ENCODE measurements around the gene TXNDC9. TPM values are rescaled to one million over a fixed set of nuclear protein-coding genes. Genes with fewer than 3 reads are reported as not detected.
A peak's percentile ranks its signal among the peaks of the same experiment; 100 is the strongest.
"Not testable (repeated sequence)": the region's sequence is repeated elsewhere in the genome, so short reads cannot be mapped to it uniquely, and the experiment has no call there.

The TXNDC9 gene
- total and polyA plus RNA-seq, 9 donors = 20.7 to 31.4 (median 24.7) TPM

- Histone ChIP-seq H3K4me3 (ENCODE audit: low read length) (peak within 1 kb of the TSS; percentile 89), H3K27ac (ENCODE audit: low read length) (peak within 1 kb of the TSS; percentile 98), H3K36me3 (ENCODE audit: control insufficient read depth, insufficient read depth, low read length) (peaks cover 3% of the 10 kb centered on the region), H3K9me3 (replicated peaks; ENCODE audit: control insufficient read depth, low read depth, low read length) (no peaks in the 10 kb centered on the region), H3K4me1 (ENCODE audit: control insufficient read depth, insufficient read depth, low read length) (peaks cover 12% of the 10 kb centered on the region), H3K27me3 (ENCODE audit: control insufficient read depth, insufficient read depth, low read length) (no peaks in the 10 kb centered on the region)
- peak; percentile 99 for DNase-seq
- WGBS (ENCODE audit: insufficient coverage) = under 1% methylated on average over 73 of the region's 87 CpGs
Measured at GRCh38 chr2:99337113-99338028, 1.2 kb upstream of the TXNDC9 start, which contains the start of gene EIF5B. TSS of gene EIF5B (plus strand) at chr2:99337389. CDS start at chr2:99337555, 166 bp downstream.

DNA sequence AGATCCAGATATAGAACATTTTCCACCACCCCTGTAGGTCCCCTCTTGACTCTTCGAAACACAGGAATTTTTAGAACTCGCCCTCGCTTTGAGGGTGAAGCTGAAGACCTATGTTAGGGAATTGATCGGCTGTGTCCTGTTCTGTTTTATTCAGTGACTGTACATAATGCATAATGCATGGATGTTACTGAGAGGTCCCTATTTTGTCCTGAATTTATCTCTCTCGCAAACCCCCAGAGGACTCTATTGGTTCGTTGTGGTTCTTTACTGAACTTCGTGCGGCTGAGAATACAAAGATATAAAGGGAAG is 625 bp upstream of the TXNDC9 start:
- Histone ChIP-seq H3K4me1 (ENCODE audit: control insufficient read depth, insufficient read depth, low read length) (peaks cover 12% of the 10 kb centered on the region), H3K27me3 (ENCODE audit: control insufficient read depth, insufficient read depth, low read length) (no peaks in the 10 kb centered on the region), H3K36me3 (ENCODE audit: control insufficient read depth, insufficient read depth, low read length) (peaks cover 8% of the 10 kb centered on the region), H3K9me3 (replicated peaks; ENCODE audit: control insufficient read depth, low read depth, low read length) (no peaks in the 10 kb centered on the region), H3K27ac (ENCODE audit: low read length) (peak overlapping the region; percentile 98), H3K4me3 (ENCODE audit: low read length) (peak overlapping the region; percentile 89)
- WGBS (ENCODE audit: insufficient coverage) = 3% methylated on average over 6 of the region's 8 CpGs
- DNase-seq = no peak

- Histone ChIP-seq H3K4me1 (ENCODE audit: control insufficient read depth, insufficient read depth, low read length) (no peaks in the 10 kb centered on the region), H3K27ac (ENCODE audit: low read length) (no peak overlapping the region), H3K27me3 (ENCODE audit: control insufficient read depth, insufficient read depth, low read length) (no peaks in the 10 kb centered on the region), H3K36me3 (ENCODE audit: control insufficient read depth, insufficient read depth, low read length) (peaks cover 52% of the 10 kb centered on the region), H3K4me3 (ENCODE audit: low read length) (no peak overlapping the region), H3K9me3 (replicated peaks; ENCODE audit: control insufficient read depth, low read depth, low read length) (no peaks in the 10 kb centered on the region)
- DNase-seq = no peak
- 100% methylated on average over 5 of the region's 5 CpGs for WGBS (ENCODE audit: insufficient coverage)
Measured at GRCh38 chr2:99325384-99325783, 10.7 kb downstream of the TXNDC9 start.

- H3K27me3 ChIP-seq (ENCODE audit: control insufficient read depth, insufficient read depth, low read length); H3K9me3 ChIP-seq (replicated peaks; ENCODE audit: control insufficient read depth, low read depth, low read length); H3K4me1 ChIP-seq (ENCODE audit: control insufficient read depth, insufficient read depth, low read length); H3K4me3 ChIP-seq (ENCODE audit: low read length); DNase-seq; H3K27ac ChIP-seq (ENCODE audit: low read length): not testable (repeated sequence)
- 97% methylated on average over 7 of the region's 7 CpGs for WGBS (ENCODE audit: insufficient coverage)
- H3K36me3 ChIP-seq (ENCODE audit: control insufficient read depth, insufficient read depth, low read length) = peaks cover 28% of the 10 kb centered on the region
Measured at GRCh38 chr2:99317873-99318200, 18.3 kb downstream of the TXNDC9 start.

DNA sequence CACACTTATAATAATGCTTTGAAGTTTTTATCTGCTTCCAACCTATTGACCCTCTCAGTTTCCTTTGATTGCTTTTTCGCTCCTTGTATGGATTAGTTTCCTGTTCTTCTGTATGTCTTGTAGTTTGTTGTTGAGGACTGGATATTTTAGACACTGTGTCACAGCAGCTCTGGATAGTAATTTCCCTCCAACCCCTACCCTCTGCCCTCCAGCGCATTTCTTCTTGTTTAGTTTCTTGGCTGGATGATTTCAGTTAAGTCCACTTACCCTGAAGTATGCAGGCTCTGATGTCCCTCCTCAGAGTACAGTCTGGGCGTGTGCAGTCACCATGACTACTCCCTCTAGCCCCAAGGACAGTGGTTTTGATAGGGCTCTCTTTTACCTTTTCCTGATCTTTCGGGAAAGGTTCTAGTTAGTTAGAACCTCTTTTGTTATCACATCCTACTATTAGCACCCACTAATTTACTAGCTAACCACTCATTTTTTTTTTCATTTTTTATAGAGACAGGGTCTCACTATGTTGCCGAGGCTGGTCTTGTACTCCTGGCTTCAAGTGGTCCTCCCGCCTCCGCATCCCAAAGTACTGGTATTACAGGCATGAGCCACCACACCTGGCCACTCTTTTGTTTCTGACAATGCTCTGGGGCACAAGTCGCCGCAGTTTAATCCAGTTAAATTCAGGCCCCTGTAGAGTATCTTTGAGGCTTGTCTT is 18.8 kb downstream of the TXNDC9 start:
- H3K9me3 ChIP-seq (replicated peaks; ENCODE audit: control insufficient read depth, low read depth, low read length) = no peaks in the 10 kb centered on the region
- WGBS (ENCODE audit: insufficient coverage) = 100% methylated on average over 3 of the region's 9 CpGs
- H3K4me1 ChIP-seq (ENCODE audit: control insufficient read depth, insufficient read depth, low read length) = no peaks in the 10 kb centered on the region
- no peak overlapping the region for H3K27ac ChIP-seq (ENCODE audit: low read length)
- H3K4me3 ChIP-seq (ENCODE audit: low read length) = no peak overlapping the region
- DNase-seq = no peak
- H3K27me3 ChIP-seq (ENCODE audit: control insufficient read depth, insufficient read depth, low read length) = no peaks in the 10 kb centered on the region
- H3K36me3 ChIP-seq (ENCODE audit: control insufficient read depth, insufficient read depth, low read length) = peaks cover 26% of the 10 kb centered on the region

- no CpG with 5 or more reads among the region's 2 CpGs for WGBS (ENCODE audit: insufficient coverage)
- H3K27me3 ChIP-seq (ENCODE audit: control insufficient read depth, insufficient read depth, low read length); H3K4me3 ChIP-seq (ENCODE audit: low read length); H3K27ac ChIP-seq (ENCODE audit: low read length); H3K4me1 ChIP-seq (ENCODE audit: control insufficient read depth, insufficient read depth, low read length); DNase-seq; H3K36me3 ChIP-seq (ENCODE audit: control insufficient read depth, insufficient read depth, low read length); H3K9me3 ChIP-seq (replicated peaks; ENCODE audit: control insufficient read depth, low read depth, low read length): not testable (repeated sequence)
Measured at GRCh38 chr2:99301097-99301496, 35.0 kb downstream of the TXNDC9 start, which contains the start of gene LYG1. TSS of gene LYG1 (minus strand) at chr2:99301197. CDS start at chr2:99295670, 5,527 bp downstream.

DNA sequence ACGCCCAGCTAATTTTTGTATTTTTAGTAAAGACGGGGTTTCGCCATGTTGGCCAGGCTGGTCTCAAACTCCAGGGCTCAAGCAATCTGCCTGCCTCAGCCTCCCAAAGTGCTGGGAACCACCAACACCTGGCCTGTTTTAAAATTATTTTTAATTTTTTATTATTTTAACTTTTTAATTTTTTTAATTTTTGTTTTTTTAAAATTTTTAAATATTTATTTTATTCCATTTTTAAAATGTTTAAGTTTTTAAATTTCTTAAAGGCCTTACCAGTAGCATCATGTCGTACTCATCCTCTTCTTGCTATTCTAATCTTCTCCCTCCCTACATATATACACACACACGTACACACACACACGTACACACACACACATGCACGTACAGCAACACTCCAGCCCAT is 36.6 kb downstream of the TXNDC9 start:
- Histone ChIP-seq H3K36me3 (ENCODE audit: control insufficient read depth, insufficient read depth, low read length) (peaks cover 8% of the 10 kb centered on the region), H3K4me1 (ENCODE audit: control insufficient read depth, insufficient read depth, low read length) (no peaks in the 10 kb centered on the region)
- WGBS (ENCODE audit: insufficient coverage) = 100% methylated on average over 3 of the region's 7 CpGs

DNA sequence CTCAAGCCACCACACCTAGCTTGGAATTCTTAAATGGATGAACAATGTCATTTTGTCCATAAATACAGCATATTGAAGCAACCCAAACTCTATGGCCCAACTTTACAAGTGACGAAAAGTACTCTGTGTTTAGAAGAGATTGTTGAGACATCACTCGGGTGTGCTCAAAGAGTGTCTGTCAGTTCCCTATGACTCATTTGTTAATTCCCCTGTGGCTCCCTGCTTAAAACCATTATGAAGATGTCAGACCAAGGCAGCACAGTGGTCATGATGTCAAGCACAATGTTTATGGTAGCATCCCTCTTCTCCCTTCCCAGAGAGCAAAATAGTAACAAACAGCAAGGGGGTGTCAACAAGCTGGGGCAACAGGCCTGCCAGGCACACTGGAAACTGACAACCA is 38.1 kb downstream of the TXNDC9 start:
- H3K27me3 ChIP-seq (ENCODE audit: control insufficient read depth, insufficient read depth, low read length) = no peaks in the 10 kb centered on the region
- H3K4me3 ChIP-seq (ENCODE audit: low read length) = no peak overlapping the region
- no peak overlapping the region for H3K27ac ChIP-seq (ENCODE audit: low read length)
- WGBS (ENCODE audit: insufficient coverage) = no CpG with 5 or more reads among the region's 2 CpGs
- H3K36me3 ChIP-seq (ENCODE audit: control insufficient read depth, insufficient read depth, low read length) = no peaks in the 10 kb centered on the region
- no peak for DNase-seq
- no peaks in the 10 kb centered on the region for H3K4me1 ChIP-seq (ENCODE audit: control insufficient read depth, insufficient read depth, low read length)
- H3K9me3 ChIP-seq (replicated peaks; ENCODE audit: control insufficient read depth, low read depth, low read length) = no peaks in the 10 kb centered on the region

More for the DNA sequence above, 36.6 kb downstream of the TXNDC9 start:
- no peaks in the 10 kb centered on the region for H3K27me3 ChIP-seq (ENCODE audit: control insufficient read depth, insufficient read depth, low read length)
- no peak overlapping the region for H3K27ac ChIP-seq (ENCODE audit: low read length)
- no peaks in the 10 kb centered on the region for H3K9me3 ChIP-seq (replicated peaks; ENCODE audit: control insufficient read depth, low read depth, low read length)
- DNase-seq = no peak
- H3K4me3 ChIP-seq (ENCODE audit: low read length) = no peak overlapping the region

GRCh38 chr2:99285526-99285925 is 50.6 kb downstream of the TXNDC9 start:
- Histone ChIP-seq H3K36me3 (ENCODE audit: control insufficient read depth, insufficient read depth, low read length) (peaks cover 12% of the 10 kb centered on the region), H3K9me3 (replicated peaks; ENCODE audit: control insufficient read depth, low read depth, low read length) (no peaks in the 10 kb centered on the region), H3K27ac (ENCODE audit: low read length) (no peak overlapping the region), H3K27me3 (ENCODE audit: control insufficient read depth, insufficient read depth, low read length) (no peaks in the 10 kb centered on the region), H3K4me1 (ENCODE audit: control insufficient read depth, insufficient read depth, low read length) (no peaks in the 10 kb centered on the region), H3K4me3 (ENCODE audit: low read length) (no peak overlapping the region)
- DNase-seq = no peak
- 100% methylated on average over 1 of the region's 7 CpGs for WGBS (ENCODE audit: insufficient coverage)

- Histone ChIP-seq H3K4me1 (ENCODE audit: control insufficient read depth, insufficient read depth, low read length) (no peaks in the 10 kb centered on the region), H3K9me3 (replicated peaks; ENCODE audit: control insufficient read depth, low read depth, low read length) (peaks cover 4% of the 10 kb centered on the region), H3K4me3 (ENCODE audit: low read length) (no peak overlapping the region), H3K27me3 (ENCODE audit: control insufficient read depth, insufficient read depth, low read length) (no peaks in the 10 kb centered on the region), H3K36me3 (ENCODE audit: control insufficient read depth, insufficient read depth, low read length) (peaks cover 10% of the 10 kb centered on the region), H3K27ac (ENCODE audit: low read length) (no peak overlapping the region)
- DNase-seq = no peak
Measured at GRCh38 chr2:99279969-99280695, 56.0 kb downstream of the TXNDC9 start.
